HepG2 (cell line): ENCODE data around the gene ETV5.

Experiments used
- CHD2 ChIP-seq: IDR thresholded peaks from 2 replicates; pipeline ENCODE4 v1.6.1; 2011; ENCODE audit warnings: low read depth, low read length, improper control_type of control experiment
- CHD4 ChIP-seq: fragments of 200-600 bp; sonication (generic); IDR thresholded peaks from 2 replicates; pipeline ENCODE4 v1.7.0; 2017; ENCODE audit warnings: mild to moderate bottlenecking, low read length, borderline replicate concordance
- CTCF ChIP-seq: sonication (generic); formaldehyde crosslinking; IDR thresholded peaks from 2 replicates; pipeline ENCODE4 v1.5.0; 2020; ENCODE audit warnings: mild to moderate bottlenecking, missing genetic modification reagents, moderate library complexity
- DNMT1 ChIP-seq: sonication (generic); formaldehyde crosslinking; IDR thresholded peaks from 2 replicates; pipeline ENCODE4 v1.5.1; 2020; ENCODE audit warnings: mild to moderate bottlenecking, missing genetic modification reagents
- EP300 ChIP-seq, 3 experiments: sonication (generic) in 1 of 3; formaldehyde crosslinking in 1 of 3; IDR thresholded peaks; 2 replicates each; pipeline versions ENCODE4 v1.5.1 to v1.6.1; 2011 to 2020; ENCODE audit warnings: low read depth in 2 of 3, low read length in 2 of 3, borderline replicate concordance in 1 of 3, improper control_type of control experiment in 1 of 3, mild to moderate bottlenecking in 1 of 3, missing genetic modification reagents in 1 of 3, moderate library complexity in 1 of 3
- EZH2 ChIP-seq: conservative IDR thresholded peaks from 2 replicates; pipeline ENCODE4 v1.6.1; 2012; ENCODE audit warnings: mild to moderate bottlenecking, low read depth, low read length, moderate library complexity
- GZF1 ChIP-seq: sonication (generic); formaldehyde crosslinking; IDR thresholded peaks from 2 replicates; pipeline ENCODE4 v1.5.1; 2020; ENCODE audit warnings: mild to moderate bottlenecking, missing genetic modification reagents
- HDAC6 ChIP-seq: fragments of 200-600 bp; sonication (generic); IDR thresholded peaks from 2 replicates; pipeline ENCODE4 v1.7.0; 2017; ENCODE audit warnings: mild to moderate bottlenecking, antibody characterized with exemption, low read length, low read depth
- HMGXB4 ChIP-seq, 2 experiments: sonication (generic) in 1 of 2; formaldehyde crosslinking in 1 of 2; IDR thresholded peaks; 2 replicates each; pipeline versions ENCODE4 v1.4.0 to v1.6.1; 2018 to 2020; ENCODE audit warnings: missing genetic modification reagents in 2 of 2, borderline replicate concordance in 1 of 2, low read depth in 1 of 2, mild to moderate bottlenecking in 1 of 2, missing biosample characterization in 1 of 2
- JUND ChIP-seq: sonication (generic); formaldehyde crosslinking; IDR thresholded peaks from 2 replicates; pipeline ENCODE4 v1.8.0; 2022; ENCODE audit warnings: mild to moderate bottlenecking, missing genetic modification reagents
- KLF12 ChIP-seq: sonication (generic); formaldehyde crosslinking; IDR thresholded peaks from 2 replicates; pipeline ENCODE4 v1.4.0; 2020; ENCODE audit warnings: missing genetic modification reagents, borderline replicate concordance
- MYC ChIP-seq: sonication (generic); formaldehyde crosslinking; IDR thresholded peaks from 2 replicates; pipeline ENCODE4 v1.9.0; 2021; ENCODE audit warnings: missing genetic modification reagents, borderline replicate concordance
- RARG ChIP-seq: sonication (generic); formaldehyde crosslinking; IDR thresholded peaks from 2 replicates; pipeline ENCODE4 v1.4.0; 2020; ENCODE audit warnings: low read depth, mild to moderate bottlenecking, missing genetic modification reagents
- TBX3 ChIP-seq: fragments of 450-650 bp; IDR thresholded peaks from 2 replicates; pipeline ENCODE4 v1.6.1; 2017; ENCODE audit warnings: antibody characterized with exemption, mild to moderate bottlenecking, inconsistent platforms, borderline replicate concordance

DNA sequence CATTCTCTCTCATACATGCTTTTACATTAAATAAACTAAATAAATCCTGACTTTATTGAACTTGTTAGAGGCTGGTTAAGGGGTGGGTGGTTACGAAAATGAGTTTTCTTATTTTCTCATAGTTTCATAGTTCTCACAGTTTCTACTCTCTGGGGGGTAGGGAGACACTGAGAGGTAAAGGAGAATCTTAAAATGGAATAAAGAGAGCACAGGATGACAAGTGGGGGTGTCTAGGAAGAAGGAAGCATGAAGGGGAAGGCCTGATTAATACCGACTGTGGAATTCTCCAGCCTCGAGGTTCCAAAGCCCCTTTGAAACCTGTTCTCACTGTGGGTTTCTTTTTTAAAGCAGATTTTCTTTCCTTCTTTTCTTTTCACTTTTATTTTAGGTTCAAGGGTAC lies 104.7 kb downstream of the ETV5 start:
- TF ChIP-seq EP300 (IDR thresholded peaks at IDR 0.05; ENCODE audit: low read depth in 2 of 2, low read length in 2 of 2) (no peak), EP300 (CRISPR knock-in tag; IDR thresholded peaks at IDR 0.05; ENCODE audit: borderline replicate concordance) (no peak), EZH2 (no peak), KLF12 (CRISPR knock-in tag) (no peak), MYC (no peak), HMGXB4 (CRISPR knock-in tag; IDR thresholded peaks at IDR 0.05; ENCODE audit: borderline replicate concordance in 1 of 2, low read depth in 1 of 2) (no peak), HDAC6 (no peak), GZF1 (CRISPR knock-in tag) (no peak), CHD2 (no peak), TBX3 (no peak), DNMT1 (no peak), CTCF (CRISPR knock-in tag) (no peak), CHD4 (no peak), RARG (CRISPR knock-in tag) (no peak), JUND (CRISPR knock-in tag) (no peak)
